GM10266 (cell line): Measurements from ENCODE around the gene GP5.

Source experiments
- DNase-seq: peaks from one replicate; pipeline ENCODE4 v3.0.0; 2012; ENCODE audit errors: extremely low spot score
- CTCF ChIP-seq: IDR thresholded peaks from 2 replicates; pipeline ENCODE4 v1.5.1; 2012; ENCODE audit warnings: mild to moderate bottlenecking, low read depth; ENCODE audit not compliant: control insufficient read depth, insufficient read depth; ENCODE audit errors: missing control alignments

Gene GP5

GRCh38 chr3:194399166-194399565, at the start of gene GP5:
GP5 (minus strand) TSS chr3:194399266; CDS start chr3:194398282, 984 bp downstream.
- no peak for DNase-seq
- no peak for TF ChIP-seq CTCF

GRCh38 chr3:194447657-194448056, 48.6 kb upstream of the GP5 start:
- DNase-seq, result no peak
- no peak for TF ChIP-seq CTCF

- no peak for TF ChIP-seq CTCF
- no peak for DNase-seq
These were observed 48.1 kb upstream of the GP5 start for GRCh38 chr3:194447161-194447560.

- DNase-seq, result no peak
- TF ChIP-seq CTCF, result no peak
These were observed 47.7 kb upstream of the GP5 start for GRCh38 chr3:194446754-194447153.

GRCh38 chr3:194446172-194446571, 47.1 kb upstream of the GP5 start:
- no peak for TF ChIP-seq CTCF
- DNase-seq, result no peak

DNA sequence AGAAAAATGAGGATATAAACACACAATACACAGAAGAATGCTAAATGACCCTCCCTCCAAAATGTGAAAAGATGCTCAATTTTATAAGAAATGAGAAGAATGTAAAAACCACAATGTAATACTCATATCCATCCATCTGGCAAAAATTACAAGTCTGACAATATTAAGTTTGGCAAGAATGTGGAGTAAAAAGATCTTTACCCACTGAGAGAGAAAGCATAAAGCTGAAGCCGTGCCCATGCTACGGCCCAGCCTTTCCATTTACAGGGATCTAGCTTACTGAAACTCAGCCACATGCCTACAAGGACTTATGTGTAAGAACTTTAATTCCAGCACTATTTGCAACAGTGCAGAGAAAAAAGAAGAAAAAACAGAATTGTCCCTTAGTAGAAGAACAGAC, 44.8 kb upstream of the GP5 start:
- TF ChIP-seq CTCF, result no peak

GRCh38 chr3:194440756-194441155, 41.7 kb upstream of the GP5 start:
- no peak for DNase-seq
- TF ChIP-seq CTCF, result no peak

More for the DNA sequence above, 44.8 kb upstream of the GP5 start:
- DNase-seq, result no peak
